B cell (primary cell): ENCODE measurements around the gene NRP1. TPM values are rescaled to one million over a fixed set of nuclear protein-coding genes. Genes with fewer than 3 reads are reported as not detected.

Source experiments
- ATAC-seq: fragments of 200-7000 bp; cut with Tn5 transposase; one replicate; pipeline ENCODE4 v1.10.0; 2021; ENCODE audit warnings: low read depth, mild to moderate bottlenecking, moderate number of reproducible peaks, moderate library complexity
- CTCF ChIA-PET: fragments of 350-600 bp; sonication (Branson Sonifier 250); formaldehyde crosslinking; loops from one replicate; lab custom pipeline; 2021; ENCODE audit warnings: antibody characterized with exemption, inconsistent platforms; lab: Charles Lee
- POLR2A ChIA-PET: fragments of 350-600 bp; sonication (Branson Sonifier 250); formaldehyde crosslinking; loops from one replicate; lab custom pipeline; 2021; ENCODE audit warnings: antibody characterized with exemption; lab: Charles Lee
- DNase-seq: peaks from one replicate; pipeline ENCODE4 v3.0.0; 2013
- H2AFZ ChIP-seq: 2 replicates; pipeline ENCODE4 v1.6.1; 2012; ENCODE audit warnings: mild to moderate bottlenecking, low read depth, low read length; ENCODE audit not compliant: insufficient read depth, poor library complexity, severe bottlenecking
- H3K27ac ChIP-seq, 2 donors: 1 replicate in 1 of 2; 2 replicates in 1 of 2; pipeline ENCODE4 v1.5.1; 2012 to 2013; ENCODE audit warnings: low read length in 2 of 2, mild to moderate bottlenecking in 2 of 2, moderate library complexity in 1 of 2
- H3K27me3 ChIP-seq, 4 experiments: fragments of 200-600 bp in 1 of 4; sonication (generic) in 1 of 4; replicated peaks in 1 of 4; 1 replicate in 2 of 4; 2 replicates in 2 of 4; pipeline versions ENCODE4 v1.6.1 to v1.7.0; 2013 to 2016; ENCODE audit warnings: low read length in 3 of 4, mild to moderate bottlenecking in 2 of 4, mixed read lengths in 1 of 4, moderate library complexity in 1 of 4; ENCODE audit not compliant: insufficient read depth in 4 of 4, control insufficient read depth in 3 of 4; ENCODE audit errors: control extremely low read depth in 1 of 4
- H3K36me3 ChIP-seq, 2 experiments: replicated peaks in 1 of 2; 1 replicate in 1 of 2; 2 replicates in 1 of 2; pipeline versions ENCODE4 v1.6.1 to v1.7.1; 2013; ENCODE audit warnings: low read length in 1 of 2; ENCODE audit not compliant: insufficient read depth in 2 of 2, control insufficient read depth in 1 of 2; ENCODE audit errors: control extremely low read depth in 1 of 2, extremely low read depth in 1 of 2
- H3K4me1 ChIP-seq, 2 donors: fragments of 200-600 bp in 1 of 2; sonication (generic) in 1 of 2; 1 replicate in 1 of 2; 2 replicates in 1 of 2; pipeline versions ENCODE4 v1.5.1 to v1.6.1; 2013 to 2017; ENCODE audit warnings: low read length in 2 of 2; ENCODE audit not compliant: control insufficient read depth in 2 of 2, insufficient read depth in 2 of 2
- H3K4me2 ChIP-seq: replicated peaks from 2 replicates; pipeline ENCODE3; 2012; ENCODE audit warnings: mild to moderate bottlenecking, low read depth, low read length; ENCODE audit not compliant: poor library complexity, severe bottlenecking
- H3K4me3 ChIP-seq, 5 experiments: fragments of 200-600 bp in 1 of 5; sonication (generic) in 1 of 5; 1 replicate in 3 of 5; 2 replicates in 2 of 5; pipeline versions ENCODE4 v1.5.1 to v1.7.0; 2011 to 2016; ENCODE audit warnings: low read length in 4 of 5, mild to moderate bottlenecking in 4 of 5, low read depth in 2 of 5, control low read depth in 1 of 5, moderate library complexity in 1 of 5; ENCODE audit not compliant: insufficient read depth in 1 of 5; ENCODE audit errors: control extremely low read depth in 1 of 5, extremely low read depth in 1 of 5
- H3K79me2 ChIP-seq: fragments of 200-600 bp; sonication (generic); one replicate; pipeline ENCODE4 v1.6.0; 2016; ENCODE audit warnings: low read length; ENCODE audit not compliant: control insufficient read depth, insufficient read depth
- H3K9ac ChIP-seq: fragments of 200-600 bp; sonication (generic); 2 replicates; pipeline ENCODE4 v1.6.1; 2017; ENCODE audit warnings: mild to moderate bottlenecking, low read length, moderate library complexity
- H3K9me3 ChIP-seq, 3 donors: one replicate each; pipeline versions ENCODE4 v1.6.1 to v1.7.1; 2013; ENCODE audit warnings: low read length in 2 of 3; ENCODE audit not compliant: control insufficient read depth in 2 of 3, insufficient read depth in 1 of 3; ENCODE audit errors: control extremely low read depth in 1 of 3
- H4K20me1 ChIP-seq: 2 replicates; pipeline ENCODE4 v1.6.0; 2012; ENCODE audit warnings: mild to moderate bottlenecking, low read length; ENCODE audit not compliant: insufficient read depth, control insufficient read depth, poor library complexity, severe bottlenecking
- H3K27ac Mint-ChIP-seq: one replicate; pipeline ENCODE4 v1.8.0; 2021; ENCODE audit warnings: mixed read lengths
- H3K27me3 Mint-ChIP-seq: one replicate; pipeline ENCODE4 v1.8.0; 2021; ENCODE audit warnings: mixed read lengths
- H3K4me1 Mint-ChIP-seq: one replicate; pipeline ENCODE4 v1.8.0; 2021; ENCODE audit warnings: mixed read lengths
- H3K4me3 Mint-ChIP-seq: one replicate; pipeline ENCODE4 v1.8.0; 2021; ENCODE audit warnings: mixed read lengths
- H3K9me3 Mint-ChIP-seq: one replicate; pipeline ENCODE4 v1.8.0; 2022; ENCODE audit warnings: mixed read lengths; ENCODE audit not compliant: insufficient read depth
- CTCF ChIP-seq: fragments of 200-600 bp; IDR thresholded peaks from one replicate; pipeline ENCODE4 v1.8.0; 2022; ENCODE audit warnings: antibody characterized with exemption, mild to moderate bottlenecking
- EZH2 ChIP-seq: IDR thresholded peaks from 2 replicates; pipeline ENCODE4 v1.6.1; 2012; ENCODE audit warnings: borderline replicate concordance, low read depth, mild to moderate bottlenecking, moderate library complexity, low read length; ENCODE audit not compliant: insufficient read depth, poor library complexity, severe bottlenecking
- WGBS: methylation state at CpG from one replicate; pipeline ENCODE4 v1.1.5; 2013; ENCODE audit warnings: missing lambda C conversion rate; ENCODE audit not compliant: insufficient coverage; 5-methylcytosine and 5-hydroxymethylcytosine counted together
- intact Hi-C: fragments of 100-400 bp; cut with micrococcal nuclease; formaldehyde crosslinking; loops from one replicate; pipeline ENCODE4 v1.10.0; 2022
- polyA plus RNA-seq: library from polyadenylated mRNA; depleted of rRNA; stranded (reverse); fragments of >200 nt; gene quantifications from 2 replicates; pipeline ENCODE4 v1.2.3, GENCODE V29; 2012
- total RNA-seq, 2 donors: library from RNA; stranded (reverse); fragments of 120-200 nt in 1 of 2; gene quantifications; 1 replicate in 1 of 2; 2 replicates in 1 of 2; pipeline versions ENCODE4 v1.2.3 to v1.2.4, GENCODE V29; 2013 to 2022

NRP1 gene
- total and polyA plus RNA-seq, 2 donors (not counting 1 experiment from before 2014, with no cell fraction given): 0.34 TPM; not detected in 1

- Histone ChIP-seq H4K20me1 (no peaks in the 10 kb centered on the region), H3K9ac (no peak overlapping the region), H3K79me2 (no peaks in the 10 kb centered on the region), H3K4me1 (no peaks in the 10 kb centered on the region), H2AFZ (no peak overlapping the region), H3K27ac (no peak overlapping the region), H3K27me3 (no peaks in the 10 kb centered on the region), H3K9me3 (no peaks in the 10 kb centered on the region), H3K4me3 (no peak overlapping the region), H3K4me2 (no peak overlapping the region), H3K36me3 (no peaks in the 10 kb centered on the region)
- Mint-ChIP-seq H3K27me3 (peaks cover 14% of the 10 kb centered on the region), H3K27ac (no peak overlapping the region), H3K4me1 (no peaks in the 10 kb centered on the region), H3K4me3 (no peak overlapping the region), H3K9me3 (no peaks in the 10 kb centered on the region)
- DNase-seq: no peak
- intact Hi-C loops: no loop called here
- ChIA-PET POLR2A (no interaction called here), CTCF (interaction anchor here (0.7 kb wide), 1 partner anchor 24 kb away, joined by 3 read pairs; no protein-coding TSS in a partner anchor)
- no peak for ATAC-seq
- 100% methylated on average over 1 of the region's 5 CpGs for WGBS
- TF ChIP-seq CTCF: no peak
- TF ChIP-seq EZH2: no peak
These were observed 73.9 kb downstream of the NRP1 start for GRCh38 chr10:33260403-33261149.

- Histone ChIP-seq H2AFZ (no peak overlapping the region), H3K9ac (no peak overlapping the region), H3K79me2 (no peaks in the 10 kb centered on the region), H3K4me1 (no peaks in the 10 kb centered on the region), H3K36me3 (no peaks in the 10 kb centered on the region), H3K27me3 (no peaks in the 10 kb centered on the region), H3K4me3 (no peak overlapping the region), H3K9me3 (no peaks in the 10 kb centered on the region), H3K4me2 (no peak overlapping the region), H3K27ac (no peak overlapping the region), H4K20me1 (no peaks in the 10 kb centered on the region)
- DNase-seq (no peak), ATAC-seq (no peak)
- TF ChIP-seq CTCF (no peak), EZH2 (no peak)
- intact Hi-C loops: no loop called here
- POLR2A ChIA-PET: no interaction called here
- Mint-ChIP-seq H3K27me3 (peaks cover 10% of the 10 kb centered on the region), H3K27ac (no peak overlapping the region), H3K4me1 (no peaks in the 10 kb centered on the region), H3K9me3 (no peaks in the 10 kb centered on the region), H3K4me3 (no peak overlapping the region)
- 96% methylated on average over 4 of the region's 9 CpGs for WGBS
- CTCF ChIA-PET: no interaction called here
These were observed 75.5 kb downstream of the NRP1 start for GRCh38 chr10:33258967-33259366.
